H1 (cell line): ENCODE results near the gene MRAP. TPM values are rescaled to one million over a fixed set of nuclear protein-coding genes. Genes with fewer than 3 reads are reported as not detected.

Experiments used
- CTCF ChIA-PET: fragments of 300-600 bp; sonication (Branson Sonifier 250); formaldehyde crosslinking; loops from one replicate; lab custom pipeline; 2021; ENCODE audit not compliant: partially characterized antibody; lab: Charles Lee
- POLR2A ChIA-PET: fragments of 300-600 bp; sonication (Branson Sonifier 250); formaldehyde crosslinking; loops from one replicate; lab custom pipeline; 2021; ENCODE audit warnings: inconsistent platforms; ENCODE audit not compliant: partially characterized antibody; lab: Charles Lee
- DNase-seq, 2 experiments: peaks; one replicate each; pipeline versions ENCODE4 v3.0.0 to v3.0.0-alpha.2; 2010 to 2022; ENCODE audit warnings: low spot score in 2 of 2, low read depth in 1 of 2, mixed read lengths in 1 of 2
- FAIRE-seq: peaks from 2 replicates; lab custom pipeline; 2011; peaks lifted over from hg19 to GRCh38; lab: Jason Lieb, UNC
- H2AFZ ChIP-seq: 2 replicates; pipeline ENCODE4 v1.8.1; 2012; ENCODE audit warnings: low read length, inconsistent platforms
- H2AK5ac ChIP-seq: 2 replicates; pipeline ENCODE4 v1.6.1; 2013; ENCODE audit warnings: low read depth, low read length
- H2BK120ac ChIP-seq: replicated peaks from 2 replicates; pipeline ENCODE3; 2013; ENCODE audit warnings: low read depth, low read length, inconsistent platforms
- H2BK12ac ChIP-seq: 2 replicates; pipeline ENCODE4 v1.6.1; 2013; ENCODE audit warnings: low read depth, low read length
- H2BK15ac ChIP-seq: 2 replicates; pipeline ENCODE4 v1.6.1; 2013; ENCODE audit warnings: low read length
- H2BK20ac ChIP-seq: 2 replicates; pipeline ENCODE4 v1.6.1; 2013; ENCODE audit warnings: low read length
- H2BK5ac ChIP-seq: 2 replicates; pipeline ENCODE4 v1.6.1; 2013; ENCODE audit warnings: low read depth, low read length
- H3K14ac ChIP-seq: 2 replicates; pipeline ENCODE4 v1.6.1; 2013; ENCODE audit warnings: inconsistent platforms; ENCODE audit not compliant: insufficient read length
- H3K18ac ChIP-seq: 2 replicates; pipeline ENCODE4 v1.6.1; 2013; ENCODE audit warnings: low read length; ENCODE audit errors: extremely low read depth
- H3K23ac ChIP-seq: 2 replicates; pipeline ENCODE4 v1.6.1; 2013; ENCODE audit warnings: inconsistent platforms; ENCODE audit not compliant: insufficient read length
- H3K23me2 ChIP-seq: 2 replicates; pipeline ENCODE4 v1.6.1; 2013; ENCODE audit warnings: low read depth, low read length
- H3K27ac ChIP-seq: 2 replicates; pipeline ENCODE4 v1.6.1; 2011; ENCODE audit warnings: low read depth, low read length, inconsistent platforms
- H3K27me3 ChIP-seq, 4 experiments: replicated peaks in 1 of 4; 1 replicate in 1 of 4; 2 replicates in 3 of 4; pipeline versions ENCODE4 v1.6.1 to v1.8.1; 2011 to 2013; ENCODE audit warnings: low read length in 3 of 4, mild to moderate bottlenecking in 3 of 4, inconsistent platforms in 2 of 4, mixed read lengths in 2 of 4, moderate library complexity in 1 of 4; ENCODE audit not compliant: control insufficient read depth in 3 of 4, insufficient read depth in 3 of 4; ENCODE audit errors: extremely low read depth in 1 of 4
- H3K36me3 ChIP-seq, 4 experiments: 2 replicates each; pipeline versions ENCODE4 v1.6.1 to v1.8.1; 2011 to 2013; ENCODE audit warnings: mild to moderate bottlenecking in 4 of 4, low read length in 3 of 4, moderate library complexity in 2 of 4, control low read depth in 1 of 4, inconsistent platforms in 1 of 4; ENCODE audit not compliant: insufficient read depth in 4 of 4, control insufficient read depth in 2 of 4
- H3K4ac ChIP-seq: replicated peaks from 2 replicates; pipeline ENCODE3; 2013; ENCODE audit warnings: low read length, low read depth, mixed read lengths, inconsistent platforms; ENCODE audit not compliant: insufficient read length
- H3K4me1 ChIP-seq, 4 experiments: replicated peaks in 1 of 4; 1 replicate in 1 of 4; 2 replicates in 3 of 4; pipeline versions ENCODE4 v1.6.1 to v1.8.1; 2011 to 2013; ENCODE audit warnings: low read length in 3 of 4, inconsistent platforms in 2 of 4, mixed read lengths in 1 of 4; ENCODE audit not compliant: insufficient read depth in 4 of 4, control insufficient read depth in 3 of 4
- H3K4me2 ChIP-seq, 2 experiments: 2 replicates each; pipeline versions ENCODE4 v1.6.1 to v1.8.1; 2011 to 2013; ENCODE audit warnings: low read depth in 2 of 2, low read length in 2 of 2, control low read depth in 1 of 2, inconsistent platforms in 1 of 2, mild to moderate bottlenecking in 1 of 2; ENCODE audit not compliant: insufficient read depth in 1 of 2
- H3K4me3 ChIP-seq, 4 experiments: fragments of 200-600, 300-600 bp in 1 of 4; sonication (generic), shearing (Covaris generic), sonication (Bioruptor Twin) in 1 of 4; 2 replicates each; pipeline versions ENCODE4 v1.5.1 to v1.8.1; 2011 to 2016; ENCODE audit warnings: low read length in 4 of 4, low read depth in 3 of 4, control low read depth in 2 of 4, inconsistent platforms in 2 of 4, mild to moderate bottlenecking in 2 of 4, mixed read lengths in 1 of 4, moderate library complexity in 1 of 4; ENCODE audit not compliant: insufficient read depth in 2 of 4; ENCODE audit errors: extremely low read depth in 1 of 4
- H3K56ac ChIP-seq: replicated peaks from 2 replicates; pipeline ENCODE3; 2013; ENCODE audit warnings: low read depth, mild to moderate bottlenecking, mixed read lengths, low read length, inconsistent platforms; ENCODE audit not compliant: insufficient read length
- H3K79me1 ChIP-seq: 2 replicates; pipeline ENCODE4 v1.6.1; 2013; ENCODE audit warnings: low read depth, low read length, control low read depth
- H3K79me2 ChIP-seq, 2 experiments: 2 replicates each; pipeline versions ENCODE4 v1.6.1 to v1.8.1; 2012 to 2013; ENCODE audit warnings: low read length in 2 of 2, mild to moderate bottlenecking in 2 of 2, inconsistent platforms in 1 of 2; ENCODE audit not compliant: insufficient read depth in 2 of 2, control insufficient read depth in 1 of 2
- H3K9ac ChIP-seq, 4 experiments: replicated peaks in 1 of 4; 1 replicate in 1 of 4; 2 replicates in 3 of 4; pipeline versions ENCODE4 v1.6.1 to v1.8.1; 2011 to 2013; ENCODE audit warnings: low read depth in 3 of 4, low read length in 3 of 4, control low read depth in 2 of 4, mild to moderate bottlenecking in 2 of 4, moderate library complexity in 2 of 4, inconsistent platforms in 1 of 4; ENCODE audit errors: extremely low read depth in 1 of 4
- H3K9me3 ChIP-seq, 2 experiments: 2 replicates each; pipeline versions ENCODE4 v1.6.1 to v1.8.1; 2012 to 2013; ENCODE audit warnings: mild to moderate bottlenecking in 2 of 2, moderate library complexity in 2 of 2, control low read depth in 1 of 2, inconsistent platforms in 1 of 2, low read depth in 1 of 2, low read length in 1 of 2, mixed read lengths in 1 of 2; ENCODE audit not compliant: insufficient read depth in 2 of 2
- H4K20me1 ChIP-seq, 2 experiments: replicated peaks in 1 of 2; 2 replicates each; pipeline versions ENCODE3 to v1.8.1; 2011 to 2013; ENCODE audit warnings: inconsistent platforms in 2 of 2, low read length in 2 of 2, mild to moderate bottlenecking in 1 of 2; ENCODE audit not compliant: insufficient read depth in 2 of 2, control insufficient read depth in 1 of 2
- H4K5ac ChIP-seq: 2 replicates; pipeline ENCODE4 v1.6.1; 2013; ENCODE audit warnings: low read length, low read depth, mixed read lengths, inconsistent platforms; ENCODE audit not compliant: insufficient read length
- H4K8ac ChIP-seq: 2 replicates; pipeline ENCODE4 v1.8.0; 2013; ENCODE audit warnings: mild to moderate bottlenecking, moderate library complexity, low read length, inconsistent platforms; ENCODE audit not compliant: insufficient read depth; ENCODE audit errors: extremely low read depth
- H4K91ac ChIP-seq: replicated peaks from 2 replicates; pipeline ENCODE3; 2013; ENCODE audit warnings: low read length, mixed read lengths, inconsistent platforms; ENCODE audit not compliant: insufficient read length
- CBX8 ChIP-seq: fragments of 300-800, 300-1000 bp; sonication (generic); IDR thresholded peaks from 2 replicates; pipeline ENCODE4 v1.7.1; 2016; ENCODE audit warnings: low read depth, low read length, borderline replicate concordance
- CREB1 ChIP-seq: IDR thresholded peaks from 2 replicates; pipeline ENCODE4 v1.6.1; 2012; ENCODE audit warnings: inconsistent platforms
- HDAC2 ChIP-seq, 2 experiments: fragments of 300-600 bp in 1 of 2; sonication (generic) in 1 of 2; IDR thresholded peaks; 2 replicates each; pipeline ENCODE4 v1.6.1; 2011 to 2012; ENCODE audit warnings: low read depth in 2 of 2, low read length in 2 of 2, mild to moderate bottlenecking in 2 of 2, moderate library complexity in 2 of 2, borderline replicate concordance in 1 of 2, inconsistent platforms in 1 of 2
- JUND ChIP-seq: IDR thresholded peaks from 2 replicates; pipeline ENCODE4 v1.6.1; 2011; ENCODE audit warnings: mild to moderate bottlenecking, improper control_type of control experiment, low read length
- KDM4A ChIP-seq: IDR thresholded peaks from one replicate; pipeline ENCODE4 v1.7.1; 2012; ENCODE audit warnings: low read depth, mild to moderate bottlenecking, moderate library complexity, low read length, inconsistent platforms; ENCODE audit not compliant: severe bottlenecking
- POLR2A ChIP-seq, 2 experiments: IDR thresholded peaks; 1 replicate in 1 of 2; 2 replicates in 1 of 2; pipeline ENCODE4 v1.6.1; 2011; ENCODE audit warnings: low read depth in 2 of 2, low read length in 2 of 2, mild to moderate bottlenecking in 2 of 2; ENCODE audit errors: control extremely low read depth in 1 of 2
- RXRA ChIP-seq: IDR thresholded peaks from 2 replicates; pipeline ENCODE4 v1.6.1; 2011; ENCODE audit warnings: low read depth, mild to moderate bottlenecking, low read length, moderate library complexity; ENCODE audit not compliant: insufficient read depth
- SIRT6 ChIP-seq: IDR thresholded peaks from one replicate; pipeline ENCODE4 v1.7.1; 2012; ENCODE audit warnings: low read length, inconsistent platforms
- SIX5 ChIP-seq: IDR thresholded peaks from 2 replicates; pipeline ENCODE4 v1.6.1; 2011; ENCODE audit warnings: mild to moderate bottlenecking, low read depth, low read length
- SP4 ChIP-seq: IDR thresholded peaks from 2 replicates; pipeline ENCODE4 v1.6.1; 2012; ENCODE audit warnings: low read length, inconsistent platforms
- TBP ChIP-seq: IDR thresholded peaks from 2 replicates; pipeline ENCODE4 v1.6.1; 2011; ENCODE audit warnings: low read depth, low read length, improper control_type of control experiment
- WGBS, 2 experiments: shearing (Covaris generic) in 1 of 2; methylation state at CpG; one replicate each; pipeline versions ENCODE4 v1.1.6 to v1.1.7; 2013 to 2015; ENCODE audit warnings: low lambda C conversion rate in 2 of 2, mixed read lengths in 2 of 2, inconsistent platforms in 1 of 2, low coverage in 1 of 2, missing lambda C conversion rate in 1 of 2; ENCODE audit not compliant: insufficient replicate concordance in 2 of 2, insufficient coverage in 1 of 2, insufficient read length in 1 of 2; ENCODE audit errors: extremely low coverage in 1 of 2, missing lambda C conversion rate in 1 of 2; 5-methylcytosine and 5-hydroxymethylcytosine counted together
- polyA plus RNA-seq, 7 experiments: library from polyadenylated mRNA; depleted of rRNA in 3 of 7; stranded (reverse) in 5 of 7; unstranded in 2 of 7; fragments of >200 nt in 5 of 7; fragments of 200-250 nt in 2 of 7; gene quantifications; 1 replicate in 5 of 7; 2 replicates in 1 of 7; 4 replicates in 1 of 7; pipeline versions ENCODE4 v1.2.1 to v1.2.3, GENCODE V29; 2011 to 2013; ENCODE audit warnings: missing spikeins in 2 of 7, mixed read lengths in 2 of 7
- total RNA-seq: library from RNA; stranded (reverse); fragmentation: NEBNext Ultra II Directional; extraction: Animal tissue kit (Norgen Biotek cat#: 25700); gene quantifications from 2 replicates; pipeline ENCODE4 v1.2.1, GENCODE V29; 2021

Gene MRAP
- total and polyA plus RNA-seq, 2 of the 8 experiments (the other 6 are each of a cell fraction or from before 2014, with no cell fraction given): not detected

DNA sequence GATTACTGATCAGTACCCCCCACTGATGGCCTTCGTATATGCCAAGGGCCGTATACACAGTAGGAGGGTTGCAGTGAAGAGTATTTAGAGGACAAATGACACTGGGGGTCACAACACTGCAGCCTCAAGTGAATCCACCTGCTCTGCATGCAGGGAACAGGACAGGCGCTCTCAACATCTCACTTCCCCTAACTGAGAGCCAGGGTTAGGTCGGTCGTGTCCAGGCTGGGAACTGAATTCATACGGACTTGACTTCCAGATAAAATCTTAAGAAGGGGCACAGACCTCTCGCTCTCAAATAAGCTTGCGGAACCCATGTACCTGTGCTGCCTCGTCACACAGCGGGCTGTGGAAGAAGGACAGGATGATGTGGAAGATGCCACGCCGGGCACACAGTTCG is 22.8 kb downstream of the MRAP start:
- TF ChIP-seq SIRT6 (no peak), KDM4A (no peak), CBX8 (no peak), HDAC2 (IDR thresholded peaks at IDR 0.05; ENCODE audit: borderline replicate concordance in 1 of 2, low read depth in 2 of 2, low read length in 2 of 2) (no peak), RXRA (no peak), TBP (no peak), JUND (no peak), SP4 (no peak), CREB1 (no peak), POLR2A (IDR thresholded peaks at IDR 0.05; ENCODE audit: control extremely low read depth in 1 of 2, low read depth in 2 of 2, low read length in 2 of 2) (no peak), SIX5 (no peak)
- Histone ChIP-seq H3K23me2 (no peaks in the 10 kb centered on the region), H3K36me3 (peaks cover 50 to 93% (median 84%) of the 10 kb centered on the region in 4 experiments), H4K8ac (no peak overlapping the region), H3K56ac (no peak overlapping the region), H3K27me3 (no peaks in the 10 kb centered on the region), H3K79me2 (no peaks in the 10 kb centered on the region), H3K27ac (no peak overlapping the region), H3K23ac (no peak overlapping the region), H2BK5ac (no peak overlapping the region), H3K4me2 (no peak overlapping the region), H2BK20ac (no peak overlapping the region), H3K4ac (no peak overlapping the region), H4K20me1 (peaks cover 0 to 11% of the 10 kb centered on the region in 2 experiments), H3K4me1 (no peaks in the 10 kb centered on the region), H4K91ac (no peak overlapping the region), H3K9ac (no peak overlapping the region), H3K14ac (no peak overlapping the region), H2BK15ac (no peak overlapping the region), H4K5ac (no peak overlapping the region), H3K18ac (no peak overlapping the region), H2BK12ac (no peak overlapping the region), H3K9me3 (no peaks in the 10 kb centered on the region), H3K79me1 (peaks cover 3% of the 10 kb centered on the region; the same call in 1 of the 2 replicates), H2AK5ac (no peak overlapping the region), H2BK120ac (no peak overlapping the region), H2AFZ (no peak overlapping the region), H3K4me3 (no peak overlapping the region)
- DNase-seq (no peak), FAIRE-seq (no peak)
- ChIA-PET CTCF (interaction anchor here (1.1 kb wide), 1 partner anchor 13 kb away, joined by 4 read pairs; no protein-coding TSS in a partner anchor), POLR2A (no interaction called here)
- 91% methylated on average over 13 of the region's 13 CpGs; no CpG with 5 or more reads in 1 of the 2 experiments for WGBS, 2 experiments
